GM19372 (cell line): ENCODE data around the gene TCAP.

Experiments used
- ATAC-seq: cut with Tn5 transposase; IDR thresholded peaks from one replicate; pipeline ENCODE4 v1.9.1; 2021; ENCODE audit warnings: mild to moderate bottlenecking, low read depth, moderate library complexity; ENCODE audit not compliant: unreplicated experiment

TCAP gene

GRCh38 chr17:39647256-39647655 is 17.9 kb upstream of the TCAP start:
- ATAC-seq: no peak

GRCh38 chr17:39648616-39649366 is 16.4 kb upstream of the TCAP start:
- no peak for ATAC-seq

- no peak for ATAC-seq
These were observed 15.0 kb upstream of the TCAP start for GRCh38 chr17:39650121-39650579.

- no peak for ATAC-seq
These were observed 13.1 kb upstream of the TCAP start for GRCh38 chr17:39651923-39652586.

GRCh38 chr17:39652587-39653315 is 12.4 kb upstream of the TCAP start:
- ATAC-seq: no peak

GRCh38 chr17:39653316-39653661 is 11.9 kb upstream of the TCAP start:
- no peak for ATAC-seq

- no peak for ATAC-seq
These were observed 11.4 kb upstream of the TCAP start for GRCh38 chr17:39653662-39654331.

- ATAC-seq: no peak
These were observed 10.0 kb upstream of the TCAP start for GRCh38 chr17:39655105-39655504.

GRCh38 chr17:39658346-39658745 is 6.8 kb upstream of the TCAP start:
- no peak for ATAC-seq

- ATAC-seq: no peak
These were observed 6.4 kb upstream of the TCAP start for GRCh38 chr17:39658760-39659159.

GRCh38 chr17:39659279-39660010 is 5.7 kb upstream of the TCAP start:
- ATAC-seq: no peak

GRCh38 chr17:39660011-39660360 is 5.2 kb upstream of the TCAP start:
- ATAC-seq: no peak

- no peak for ATAC-seq
These were observed 4.5 kb upstream of the TCAP start for GRCh38 chr17:39660397-39661385.

GRCh38 chr17:39661744-39662541 is 3.2 kb upstream of the TCAP start:
- no peak for ATAC-seq

- no peak for ATAC-seq
These were observed 2.4 kb upstream of the TCAP start for GRCh38 chr17:39662551-39663339.

GRCh38 chr17:39663340-39663687 is 1.8 kb upstream of the TCAP start:
- no peak for ATAC-seq

- no peak for ATAC-seq
These were observed 1.2 kb upstream of the TCAP start for GRCh38 chr17:39663688-39664580.
